ENCODE results near the gene RHBDL3.

DNA sequence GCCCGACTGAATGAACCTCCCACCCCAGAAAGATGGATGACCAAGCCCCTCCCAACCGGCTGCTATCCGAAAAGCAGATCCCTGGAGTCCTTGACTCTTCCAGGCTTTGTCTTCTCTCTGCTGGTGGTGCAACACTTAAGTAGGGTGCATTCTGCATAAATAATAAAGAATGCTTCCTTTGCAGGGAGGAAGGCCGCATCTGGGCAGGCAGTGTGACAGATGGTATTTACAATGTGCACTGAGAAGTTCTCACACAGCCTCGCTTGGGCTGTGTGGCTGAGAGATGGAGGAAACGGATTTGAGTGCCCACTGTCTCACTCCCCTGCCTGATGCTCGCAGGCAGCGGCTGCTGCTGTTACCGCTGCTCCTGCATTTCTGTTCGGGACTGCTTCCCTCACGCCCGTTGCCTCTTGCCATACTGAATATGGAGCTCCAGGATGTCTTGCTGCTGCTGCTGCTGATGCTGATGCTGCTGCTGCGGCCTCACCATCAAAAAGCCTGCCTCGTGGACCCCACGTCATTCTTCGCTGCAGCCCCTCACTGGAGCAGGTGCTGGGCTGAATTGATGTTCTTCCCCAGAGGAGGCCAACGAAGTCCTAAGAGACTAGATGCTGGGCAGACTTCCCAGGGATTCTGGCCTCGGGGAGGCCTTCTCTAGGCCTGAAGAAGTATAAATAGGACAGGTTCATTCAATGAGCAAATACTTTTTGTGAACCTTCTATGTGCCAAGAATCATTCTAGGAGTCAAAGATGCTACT, 7.1 kb upstream of the RHBDL3 start:
- TF ChIP-seq, protein P1, sequence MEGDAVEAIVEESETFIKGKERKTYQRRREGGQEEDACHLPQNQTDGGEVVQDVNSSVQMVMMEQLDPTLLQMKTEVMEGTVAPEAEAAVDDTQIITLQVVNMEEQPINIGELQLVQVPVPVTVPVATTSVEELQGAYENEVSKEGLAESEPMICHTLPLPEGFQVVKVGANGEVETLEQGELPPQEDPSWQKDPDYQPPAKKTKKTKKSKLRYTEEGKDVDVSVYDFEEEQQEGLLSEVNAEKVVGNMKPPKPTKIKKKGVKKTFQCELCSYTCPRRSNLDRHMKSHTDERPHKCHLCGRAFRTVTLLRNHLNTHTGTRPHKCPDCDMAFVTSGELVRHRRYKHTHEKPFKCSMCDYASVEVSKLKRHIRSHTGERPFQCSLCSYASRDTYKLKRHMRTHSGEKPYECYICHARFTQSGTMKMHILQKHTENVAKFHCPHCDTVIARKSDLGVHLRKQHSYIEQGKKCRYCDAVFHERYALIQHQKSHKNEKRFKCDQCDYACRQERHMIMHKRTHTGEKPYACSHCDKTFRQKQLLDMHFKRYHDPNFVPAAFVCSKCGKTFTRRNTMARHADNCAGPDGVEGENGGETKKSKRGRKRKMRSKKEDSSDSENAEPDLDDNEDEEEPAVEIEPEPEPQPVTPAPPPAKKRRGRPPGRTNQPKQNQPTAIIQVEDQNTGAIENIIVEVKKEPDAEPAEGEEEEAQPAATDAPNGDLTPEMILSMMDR (optimal IDR thresholded peaks at IDR 0.05 in 1 of 3, IDR thresholded peaks at IDR 0.05 in 1 of 3, conservative IDR thresholded peaks at IDR 0.05 in 1 of 3; ENCODE audit: extremely low read depth in 1 of 3, insufficient read depth in 2 of 3, low read length in 3 of 3), result no peak
- no peak for TF ChIP-seq EZH2 (IDR thresholded peaks at IDR 0.05; ENCODE audit: low read length)

Measured in keratinocyte (primary cell).